ENCODE results near the gene RPL37A.

GRCh38 chr2:216493334-216493685, 5.3 kb upstream of the RPL37A start:
- TF ChIP-seq, protein P1, sequence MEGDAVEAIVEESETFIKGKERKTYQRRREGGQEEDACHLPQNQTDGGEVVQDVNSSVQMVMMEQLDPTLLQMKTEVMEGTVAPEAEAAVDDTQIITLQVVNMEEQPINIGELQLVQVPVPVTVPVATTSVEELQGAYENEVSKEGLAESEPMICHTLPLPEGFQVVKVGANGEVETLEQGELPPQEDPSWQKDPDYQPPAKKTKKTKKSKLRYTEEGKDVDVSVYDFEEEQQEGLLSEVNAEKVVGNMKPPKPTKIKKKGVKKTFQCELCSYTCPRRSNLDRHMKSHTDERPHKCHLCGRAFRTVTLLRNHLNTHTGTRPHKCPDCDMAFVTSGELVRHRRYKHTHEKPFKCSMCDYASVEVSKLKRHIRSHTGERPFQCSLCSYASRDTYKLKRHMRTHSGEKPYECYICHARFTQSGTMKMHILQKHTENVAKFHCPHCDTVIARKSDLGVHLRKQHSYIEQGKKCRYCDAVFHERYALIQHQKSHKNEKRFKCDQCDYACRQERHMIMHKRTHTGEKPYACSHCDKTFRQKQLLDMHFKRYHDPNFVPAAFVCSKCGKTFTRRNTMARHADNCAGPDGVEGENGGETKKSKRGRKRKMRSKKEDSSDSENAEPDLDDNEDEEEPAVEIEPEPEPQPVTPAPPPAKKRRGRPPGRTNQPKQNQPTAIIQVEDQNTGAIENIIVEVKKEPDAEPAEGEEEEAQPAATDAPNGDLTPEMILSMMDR (IDR thresholded peaks at IDR 0.05; ENCODE audit: insufficient read depth, low read length, poor library complexity, severe bottlenecking) = no peak
- TF ChIP-seq EZH2phosphoT487 (conservative IDR thresholded peaks at IDR 0.05; ENCODE audit: low read length) = no peak
